IMR-90 (cell line): ENCODE measurements around the gene COL19A1.

Experiments used
- CTCF ChIP-seq: conservative IDR thresholded peaks from 2 replicates; pipeline ENCODE4 v1.5.1; 2012; ENCODE audit warnings: mild to moderate bottlenecking, low read depth, low read length, improper control_type of control experiment
- ELK1 ChIP-seq: fragments of 150-350 bp; IDR thresholded peaks from 2 replicates; pipeline ENCODE4 v1.6.1; 2016; ENCODE audit warnings: low read depth, mild to moderate bottlenecking, low read length, moderate library complexity, borderline replicate concordance
- POLR2A ChIP-seq: IDR thresholded peaks from 2 replicates; pipeline ENCODE4 v1.6.1; 2012; ENCODE audit warnings: mild to moderate bottlenecking, low read depth, low read length
- RCOR1 ChIP-seq: IDR thresholded peaks from 2 replicates; pipeline ENCODE4 v1.6.1; 2012; ENCODE audit warnings: mild to moderate bottlenecking, low read length, improper control_type of control experiment; ENCODE audit not compliant: insufficient replicate concordance
- USF2 ChIP-seq: fragments of 150-350 bp; IDR thresholded peaks from 2 replicates; pipeline ENCODE4 v1.6.1; 2017; ENCODE audit warnings: mild to moderate bottlenecking, antibody characterized with exemption, low read length, low read depth

- no peak for TF ChIP-seq USF2
- TF ChIP-seq CTCF: no peak
- TF ChIP-seq POLR2A: no peak
- TF ChIP-seq RCOR1: no peak
- no peak for TF ChIP-seq ELK1
Observed at GRCh38 chr6:69825904-69826303, 40.5 kb upstream of the COL19A1 start.
